ENCODE measurements around the gene FGD1.
"Not testable (repeated sequence)": the region's sequence is repeated elsewhere in the genome, so short reads cannot be mapped to it uniquely, and the experiment has no call there.

FGD1 gene

DNA sequence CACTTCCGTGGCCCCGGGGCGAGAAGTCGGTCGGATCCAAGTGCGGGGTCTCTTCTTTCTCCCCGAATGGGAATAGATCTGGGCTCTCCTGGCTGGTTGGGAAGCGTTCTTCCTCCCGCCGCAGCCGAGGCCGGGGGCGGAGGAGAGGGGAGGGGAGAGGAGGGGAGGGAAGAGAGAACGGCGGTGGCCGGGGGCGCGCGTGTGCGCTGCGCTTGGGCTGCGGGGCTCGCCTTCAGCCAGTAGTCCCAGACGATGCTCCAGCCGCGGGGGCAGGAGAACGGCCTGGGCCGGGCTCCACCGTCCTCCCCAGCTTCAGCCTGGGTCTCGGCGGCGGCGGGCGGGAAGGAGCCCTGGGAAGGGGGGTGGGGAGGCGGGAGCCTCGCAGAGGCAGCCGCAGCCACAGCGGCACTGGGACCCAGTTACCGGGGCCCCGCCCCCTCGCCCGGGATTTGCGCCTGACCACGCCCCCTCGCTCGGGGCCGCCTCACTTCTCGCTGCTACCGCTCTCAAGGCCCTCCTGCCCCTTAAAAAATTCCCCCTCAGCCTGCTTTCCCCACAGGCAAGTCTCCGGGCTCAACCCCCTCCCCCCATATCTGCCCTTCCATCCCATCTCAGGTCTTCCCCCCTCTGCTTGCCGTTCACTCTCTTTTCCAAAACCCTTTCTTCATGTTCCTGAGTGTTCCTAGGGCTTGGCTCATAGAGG lies at the start of gene FGD1:
Gene FGD1, minus strand, starts transcription at position 421 of the 703 bp plus-strand sequence. CDS start 802 bp downstream, outside the sequence.
- peak; percentile 21 for DNase-seq

- not testable (repeated sequence) for DNase-seq
Measured at GRCh38 chrX:54542239-54542638, 46.2 kb upstream of the FGD1 start.

GRCh38 chrX:54540289-54540688 lies 44.3 kb upstream of the FGD1 start:
- DNase-seq: no peak

DNA sequence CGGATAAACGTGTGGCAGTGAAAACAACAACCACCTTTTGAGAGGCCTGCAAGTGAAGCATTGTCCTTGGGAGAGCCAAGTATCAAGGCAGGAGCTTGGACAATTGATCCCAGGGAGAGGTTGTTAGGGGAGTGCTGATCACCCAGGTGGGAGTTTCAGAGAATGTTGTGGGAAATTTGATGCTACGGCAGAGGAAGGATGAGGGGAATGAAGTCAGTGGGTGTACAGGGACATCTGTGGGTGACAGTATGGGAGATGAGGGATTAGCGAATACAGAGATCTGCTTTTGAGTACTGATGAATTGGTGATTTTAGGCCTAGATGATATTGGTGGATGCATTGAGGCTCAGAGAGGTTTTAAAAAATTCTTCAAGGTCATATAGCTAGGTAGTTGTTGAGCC lies 38.2 kb upstream of the FGD1 start:
- no peak for DNase-seq

DNA sequence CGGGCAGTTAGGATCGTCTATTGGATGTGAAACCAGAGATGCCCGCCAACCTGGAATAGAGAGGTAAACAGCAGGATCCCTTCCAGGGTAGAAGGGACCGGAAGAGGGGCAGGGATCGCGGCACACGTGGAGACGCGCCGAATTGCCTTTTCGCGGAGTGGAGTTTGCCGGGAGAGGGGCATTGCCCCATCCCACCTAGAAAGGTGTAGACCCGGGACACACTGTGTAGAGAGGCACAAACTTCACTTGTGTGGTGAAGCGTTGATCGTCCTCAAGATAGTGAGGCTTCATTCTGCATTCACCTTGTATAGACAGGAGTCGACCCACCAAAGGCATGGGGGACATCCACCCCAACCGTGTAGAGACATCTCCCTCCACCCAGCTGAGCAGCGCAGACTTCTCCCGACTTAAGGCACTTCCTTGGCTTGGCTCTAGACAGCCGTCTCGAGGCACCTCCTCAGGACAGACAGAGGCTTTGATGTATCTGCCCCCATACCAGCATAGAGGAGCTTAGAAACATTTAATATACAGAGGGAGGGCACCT lies 34.4 kb upstream of the FGD1 start:
- DNase-seq: no peak

DNA sequence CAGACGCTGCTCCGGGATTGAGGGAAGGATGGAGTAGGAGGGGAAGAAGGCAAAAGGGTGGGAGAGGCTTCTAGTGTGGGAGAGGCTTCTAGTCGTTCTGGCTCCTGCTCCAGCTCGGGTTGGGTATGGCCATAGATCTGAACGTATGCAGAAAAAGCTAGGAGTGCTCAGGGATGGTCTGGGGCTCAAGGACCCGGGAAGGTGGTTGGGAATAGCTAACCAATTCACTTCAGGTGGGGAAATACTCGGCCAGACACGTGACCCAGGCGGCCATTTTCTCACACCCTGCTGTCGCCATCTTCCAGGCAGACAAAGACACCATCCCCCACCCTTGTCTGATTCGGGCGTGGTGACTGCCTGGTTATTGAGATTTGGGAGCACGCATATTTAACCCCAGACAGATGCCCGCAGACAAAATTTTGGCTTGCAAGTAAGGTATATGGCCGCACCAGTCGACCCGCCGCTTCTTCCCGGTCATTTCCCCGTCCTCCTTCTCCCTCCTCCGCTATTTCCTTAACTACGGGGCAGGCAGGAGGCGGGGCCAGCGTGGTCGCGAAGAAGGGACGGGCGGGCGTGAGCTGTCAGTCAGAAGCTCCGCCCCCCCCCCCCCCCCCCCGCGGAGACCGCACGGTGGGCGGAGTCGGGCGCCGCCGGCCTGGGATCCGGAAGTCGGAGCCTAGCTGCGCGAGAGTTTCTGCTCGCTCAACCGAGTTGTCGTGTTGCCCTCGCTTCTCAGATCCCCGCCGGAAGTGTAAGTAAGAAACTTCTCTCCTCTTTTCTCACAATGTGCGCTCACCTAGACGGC lies 33.7 kb upstream of the FGD1 start, which contains the start of gene GNL3L:
Gene GNL3L, plus strand, starts transcription at position 668 of the 805 bp plus-strand sequence. CDS start 2,348 bp downstream, outside the sequence.
- DNase-seq: peak; percentile 70

DNA sequence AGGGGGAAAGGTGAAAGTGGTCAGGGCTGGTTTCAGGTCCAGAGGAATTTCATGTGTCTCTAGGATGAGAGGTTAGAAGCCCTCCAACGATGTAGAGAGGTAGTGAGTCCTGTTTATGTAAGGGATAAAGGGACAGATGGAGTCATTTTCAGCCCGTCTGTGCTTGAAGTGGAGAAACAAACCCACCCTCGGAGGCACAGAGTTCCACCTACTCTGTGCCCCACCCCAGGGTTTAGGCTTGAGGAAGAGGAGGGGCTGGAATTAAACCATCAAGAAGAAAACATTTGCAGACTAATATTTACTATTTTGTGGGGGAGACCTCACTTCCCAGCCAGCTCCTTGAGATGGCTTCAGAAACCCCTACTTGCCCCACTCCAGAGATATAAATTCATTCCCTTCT lies 33.1 kb upstream of the FGD1 start:
- DNase-seq: no peak

DNA sequence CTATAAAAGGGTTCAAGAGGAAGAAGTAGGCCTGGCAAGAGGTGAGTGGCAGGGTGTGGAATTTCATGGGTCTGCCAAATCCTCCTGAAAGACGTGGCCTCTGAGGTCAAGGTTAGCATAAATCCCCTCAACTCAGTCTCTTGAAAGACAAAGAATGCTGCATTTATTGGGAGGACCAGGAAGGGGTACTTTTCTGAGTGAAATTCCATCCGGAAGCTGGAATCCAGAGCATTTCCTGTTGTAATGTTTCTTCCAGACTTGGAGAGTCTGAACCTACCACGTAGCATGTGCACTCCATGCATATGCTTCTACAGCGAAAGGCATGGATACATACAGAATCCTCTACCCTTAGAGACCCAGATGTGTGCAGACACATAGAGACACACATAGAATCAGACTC lies 13.4 kb upstream of the FGD1 start:
- no peak for DNase-seq

DNA sequence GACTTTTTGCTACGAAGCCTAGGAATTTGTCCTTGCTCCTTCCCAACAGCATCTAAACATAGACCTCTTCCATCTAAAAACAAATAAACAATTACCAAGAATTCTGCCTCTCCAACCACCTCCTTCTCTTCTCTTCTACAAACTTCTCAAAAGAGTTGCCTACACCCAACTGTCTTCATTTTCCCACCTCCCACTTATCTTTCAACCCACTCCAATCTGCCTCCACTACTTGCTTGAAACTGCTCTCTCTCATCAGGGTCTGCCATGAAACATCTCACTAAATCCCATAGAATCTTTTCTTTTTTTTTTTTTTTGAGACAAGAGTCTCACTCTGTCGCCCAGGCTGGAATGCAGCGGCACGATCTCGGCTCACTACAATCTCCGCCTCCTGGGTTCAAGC lies 902 bp upstream of the FGD1 start:
- no peak for DNase-seq

DNA sequence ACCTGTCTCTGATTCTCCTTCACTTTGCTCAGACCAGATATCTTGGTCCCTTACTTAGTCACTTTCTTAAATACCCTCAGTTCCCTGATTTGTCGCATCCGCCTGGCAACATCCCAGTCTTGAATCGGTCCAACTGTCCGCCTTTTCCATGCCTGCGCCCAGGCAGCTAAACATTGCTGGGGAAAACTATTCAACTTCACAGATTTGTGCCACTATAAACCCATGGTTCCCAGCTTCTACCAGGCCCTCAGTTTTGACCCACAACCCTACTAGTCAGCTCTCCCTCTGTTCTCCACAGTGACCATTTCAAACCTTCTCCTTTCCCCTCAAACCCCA lies 451 bp upstream of the FGD1 start:
- no peak for DNase-seq

DNA sequence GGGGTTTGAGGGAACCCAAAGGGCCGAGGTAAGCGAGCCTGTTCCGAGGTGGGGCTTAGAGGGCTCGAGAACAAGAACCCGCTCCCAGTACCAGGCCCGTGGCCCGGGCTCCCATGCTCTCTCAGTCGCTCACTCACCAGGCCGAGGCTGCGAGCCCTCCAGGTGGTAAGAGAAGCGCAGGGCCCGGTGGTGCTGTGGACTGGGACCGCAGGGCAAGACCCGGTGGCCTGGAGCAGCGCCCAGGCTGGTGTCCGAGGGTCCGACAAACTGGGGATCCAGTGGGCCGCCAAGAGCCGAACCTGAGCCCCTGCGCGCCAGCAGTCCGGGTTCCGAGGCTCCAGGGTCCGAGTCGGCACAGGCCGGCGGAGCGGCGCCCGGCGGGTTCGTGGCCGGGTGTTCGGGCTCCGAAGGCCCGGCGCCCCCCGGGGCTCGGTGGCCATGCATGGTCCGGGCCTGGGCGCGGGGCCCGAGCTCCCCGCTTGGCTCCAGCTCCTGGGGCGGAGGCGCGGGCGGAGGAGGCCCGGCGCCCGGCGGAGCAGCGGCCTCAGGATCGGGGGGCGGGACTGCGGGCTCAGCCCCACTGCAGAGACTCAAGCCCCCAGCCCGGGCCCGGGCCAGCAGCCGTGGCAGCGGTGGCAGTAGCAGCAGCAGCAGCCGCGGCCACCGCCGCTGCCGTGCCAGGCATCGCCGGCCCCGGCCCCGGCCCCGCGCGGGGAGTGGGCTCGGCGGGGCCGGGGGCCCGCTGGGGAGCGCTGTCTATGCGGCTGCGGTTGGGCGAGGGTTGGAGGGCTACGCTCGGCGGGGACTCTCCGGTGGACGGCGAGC lies 833 bp downstream of the FGD1 start:
- no peak for DNase-seq

- DNase-seq: no peak
Measured at GRCh38 chrX:54494166-54494988, 1.7 kb downstream of the FGD1 start.

GRCh38 chrX:54492340-54492739 lies 3.7 kb downstream of the FGD1 start:
- DNase-seq: no peak

DNA sequence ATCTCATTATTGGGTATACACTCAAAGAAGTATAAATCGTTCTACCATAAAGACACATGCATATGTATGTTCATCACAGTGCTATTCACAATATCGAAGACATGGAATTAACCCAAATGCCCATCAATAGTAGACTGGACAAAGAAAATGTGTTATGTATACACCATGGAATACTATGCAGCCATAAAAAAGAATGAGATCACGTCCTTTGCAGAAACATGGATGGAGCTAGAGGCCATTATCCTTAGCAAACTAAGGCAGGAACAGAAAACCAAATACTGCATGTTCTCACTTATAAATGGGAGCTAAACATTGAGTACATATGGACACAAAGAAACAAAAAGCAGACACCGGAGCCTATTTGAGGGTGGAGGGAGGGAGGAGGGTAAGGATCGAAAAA lies 6.2 kb downstream of the FGD1 start:
- not testable (repeated sequence) for DNase-seq

GRCh38 chrX:54484666-54485065 lies 11.4 kb downstream of the FGD1 start:
- DNase-seq: no peak

- no peak for DNase-seq
Measured at GRCh38 chrX:54483946-54484345, 12.1 kb downstream of the FGD1 start.

DNA sequence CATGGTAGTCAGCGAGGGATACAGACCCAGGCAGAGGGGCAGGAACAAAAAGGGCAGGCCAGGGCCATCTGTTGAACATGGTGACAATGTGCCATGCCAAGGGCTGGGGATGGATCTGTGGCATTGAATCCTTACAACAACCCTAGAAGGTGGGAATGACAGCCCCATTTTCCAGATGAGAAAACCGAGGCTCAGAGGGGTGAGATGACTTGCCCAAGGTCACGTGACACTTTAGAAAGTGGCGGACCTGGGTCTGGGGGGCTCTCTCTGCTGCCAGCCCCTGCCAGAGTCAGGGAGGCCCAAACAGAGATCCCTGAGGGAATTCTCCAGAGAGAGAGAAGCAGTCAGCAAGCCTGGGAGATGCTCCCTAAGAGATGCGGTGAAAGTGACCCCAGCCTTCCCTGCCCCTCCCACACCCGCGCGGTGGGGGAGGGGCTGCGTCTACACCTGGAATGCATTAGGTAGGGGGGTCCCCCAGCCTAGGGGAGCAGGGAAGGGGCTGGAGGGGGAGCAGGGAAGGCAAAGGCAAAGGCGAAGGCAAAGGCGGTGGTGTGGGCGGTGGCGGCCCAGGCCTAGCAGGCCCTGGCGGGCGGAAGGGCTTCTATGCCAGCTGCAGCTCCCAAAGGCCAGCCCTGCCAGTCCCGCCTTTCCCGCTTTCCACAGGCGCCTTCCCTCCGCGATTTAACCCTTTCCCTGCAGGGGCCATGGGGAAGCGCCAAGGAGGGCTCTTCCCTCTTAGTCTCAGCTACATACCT lies 13.0 kb downstream of the FGD1 start:
- DNase-seq: no peak

- no peak for DNase-seq
Measured at GRCh38 chrX:54479136-54480111, 16.6 kb downstream of the FGD1 start.

GRCh38 chrX:54473993-54474859 lies 21.8 kb downstream of the FGD1 start:
- no peak for DNase-seq

Data from activated gamma-delta T cell treated with Interleukin-2 at 50 U/mL for 16 hours (primary cell).